Eye (tissue), 1 donor: Measurements from ENCODE around the gene IP6K3.

Experiments used
- DNase-seq: peaks from one replicate; pipeline ENCODE4 v3.0.0-alpha.2; 2015

The IP6K3 gene

GRCh38 chr6:33738879-33739278 lies 7.8 kb downstream of the IP6K3 start:
- no peak for DNase-seq

DNA sequence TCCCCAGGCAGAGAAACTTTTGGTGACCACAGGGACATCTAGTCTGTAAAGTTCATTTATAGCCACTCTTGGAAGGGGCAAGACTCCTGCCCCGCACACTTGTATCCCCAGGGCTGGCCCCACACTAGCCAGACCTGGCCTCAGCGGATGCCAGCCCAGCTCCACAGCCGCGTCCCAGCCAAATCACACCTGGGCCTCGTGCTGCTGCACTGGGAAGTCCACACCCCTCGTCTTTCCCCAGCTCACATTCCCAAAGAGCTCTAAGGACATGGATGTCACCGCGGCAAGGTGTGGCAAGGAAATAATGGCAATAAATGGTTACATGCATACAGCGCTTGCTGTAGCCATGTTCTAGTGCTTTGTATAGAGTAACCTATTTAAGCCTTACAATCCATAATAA lies 8.6 kb downstream of the IP6K3 start:
- DNase-seq: no peak

DNA sequence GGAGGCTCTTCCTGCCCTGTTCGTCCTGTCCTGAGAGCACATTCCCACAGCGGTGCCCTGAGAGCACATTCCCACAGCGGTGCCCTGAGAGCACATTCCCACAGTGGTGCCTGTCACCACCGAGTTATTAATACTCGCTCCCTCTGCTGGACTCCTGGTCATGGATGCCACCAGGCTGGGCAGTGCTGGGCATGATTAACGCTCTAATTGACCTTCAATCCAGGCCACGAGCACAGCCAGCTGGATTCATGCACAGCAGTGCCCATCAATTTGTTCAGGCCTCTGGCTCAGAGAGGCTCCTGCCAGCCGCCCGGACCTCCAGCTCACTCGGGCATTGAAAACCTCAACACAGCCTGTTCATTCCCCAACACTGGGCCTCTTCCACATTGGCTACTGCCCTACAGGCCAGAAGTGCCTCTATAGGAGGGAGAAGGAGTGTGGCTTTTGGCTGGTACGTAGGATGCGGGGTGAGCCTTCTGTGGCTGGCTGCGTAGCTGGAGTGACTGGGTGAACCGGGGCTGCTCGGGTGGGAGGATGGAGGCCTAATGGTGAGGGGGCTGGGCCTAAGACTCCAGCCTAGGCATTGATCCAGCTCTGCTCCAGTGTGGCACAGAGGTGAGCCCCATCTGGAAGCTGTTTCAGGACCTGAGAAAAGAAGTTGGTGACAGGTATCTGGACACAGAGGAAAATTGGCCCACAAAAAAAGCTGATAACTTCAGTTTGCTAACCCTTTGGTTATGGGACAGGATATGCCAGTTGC lies 9.3 kb downstream of the IP6K3 start:
- DNase-seq: no peak

DNA sequence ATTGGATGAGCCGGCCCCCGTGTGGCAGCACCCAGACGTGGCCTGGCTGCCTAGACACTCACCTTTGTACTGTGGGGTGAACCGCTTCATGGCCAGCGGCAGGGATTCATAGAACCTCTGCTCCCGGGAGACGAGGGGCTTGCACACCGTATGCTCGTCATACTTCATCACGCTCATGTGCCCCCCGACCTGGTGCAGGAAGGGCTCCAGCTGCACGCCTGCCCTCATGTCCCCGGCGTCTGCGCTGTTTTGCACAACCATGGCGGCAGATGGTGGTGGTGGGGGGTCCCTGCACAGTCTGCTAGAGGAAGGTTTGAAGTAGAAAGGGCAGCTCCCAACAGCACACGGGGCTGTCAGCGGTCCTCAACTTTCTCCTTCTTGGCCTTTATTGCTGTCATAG lies 11.5 kb downstream of the IP6K3 start:
- DNase-seq: no peak

DNA sequence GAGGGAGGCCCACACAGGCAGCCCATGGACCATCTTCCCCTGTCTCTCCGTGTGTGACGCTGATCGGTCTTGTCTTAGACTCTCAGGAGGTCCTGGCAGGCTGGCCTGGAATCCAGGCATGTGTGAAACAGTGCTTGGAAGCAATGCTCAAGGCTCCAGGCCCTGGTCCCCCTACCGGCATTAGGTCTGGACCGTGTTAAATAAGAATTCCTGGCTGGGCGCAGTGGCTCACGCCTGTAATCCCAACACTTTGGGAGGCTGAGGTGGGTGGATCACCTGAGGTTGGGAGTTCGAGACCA lies 13.0 kb downstream of the IP6K3 start:
- no peak for DNase-seq

GRCh38 chr6:33732817-33733708 lies 13.6 kb downstream of the IP6K3 start:
- peak; percentile 83 for DNase-seq

DNA sequence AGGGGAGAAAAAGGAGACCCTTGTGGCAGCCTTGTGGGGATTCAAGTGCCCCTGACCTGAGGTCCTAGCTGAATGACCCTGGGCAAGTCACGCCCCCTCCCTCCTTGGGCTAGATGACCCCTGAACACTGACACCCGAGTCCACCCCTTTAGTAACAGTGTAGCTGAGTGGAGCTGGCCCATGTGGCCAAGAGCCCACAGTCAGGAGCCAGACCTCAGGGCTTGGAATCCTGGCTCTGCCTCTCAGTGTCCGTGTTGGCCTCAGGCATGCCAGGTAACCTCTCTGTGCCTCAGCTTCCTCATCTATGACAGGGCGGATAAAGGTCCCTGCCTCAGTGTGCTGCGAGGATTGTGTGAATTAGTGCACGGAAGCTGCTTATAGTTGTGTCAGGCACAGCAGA lies 14.3 kb downstream of the IP6K3 start:
- no peak for DNase-seq

GRCh38 chr6:33731751-33732282 lies 14.9 kb downstream of the IP6K3 start:
- DNase-seq: no peak

DNA sequence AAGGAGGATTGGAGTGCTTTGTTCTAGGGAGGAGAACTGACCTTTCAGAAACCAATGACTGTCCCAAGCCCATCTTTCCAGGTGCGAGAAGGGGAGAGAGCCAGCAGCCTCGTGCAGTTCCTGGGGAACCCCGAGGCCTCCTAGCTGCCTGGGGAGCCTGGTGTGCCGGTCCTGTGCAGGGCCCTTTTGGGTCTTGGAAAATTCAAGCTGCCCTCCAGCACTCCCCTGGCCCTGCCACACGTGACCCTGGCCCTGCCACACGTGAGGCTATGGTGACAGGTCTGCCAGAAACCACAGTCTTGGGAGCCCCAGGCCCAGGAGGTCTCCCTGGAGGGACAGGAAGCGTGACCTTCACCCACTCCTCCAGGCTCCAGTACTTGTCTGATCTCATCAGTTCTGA lies 15.7 kb downstream of the IP6K3 start:
- DNase-seq: no peak

DNA sequence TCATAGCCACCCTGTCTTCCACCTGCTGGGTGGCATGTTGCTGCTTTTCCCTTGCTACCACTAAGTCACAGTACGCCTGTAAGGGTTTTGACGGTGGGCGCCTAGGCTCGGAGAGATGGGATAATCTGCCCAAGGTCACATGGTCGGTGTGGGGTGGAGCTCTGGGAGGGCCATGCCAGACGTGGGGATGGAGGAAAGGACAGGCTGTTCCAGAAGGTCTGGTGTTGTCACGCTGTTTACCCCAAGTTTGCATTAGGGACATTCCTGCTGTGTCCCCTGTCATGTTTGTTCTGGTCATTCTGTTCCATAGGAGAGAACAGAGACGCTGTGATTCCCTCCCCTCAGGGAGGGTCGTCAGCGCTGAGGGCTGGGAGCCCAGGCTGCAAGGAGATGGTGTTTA lies 16.1 kb downstream of the IP6K3 start:
- no peak for DNase-seq

GRCh38 chr6:33729059-33729458 lies 17.6 kb downstream of the IP6K3 start:
- no peak for DNase-seq

DNA sequence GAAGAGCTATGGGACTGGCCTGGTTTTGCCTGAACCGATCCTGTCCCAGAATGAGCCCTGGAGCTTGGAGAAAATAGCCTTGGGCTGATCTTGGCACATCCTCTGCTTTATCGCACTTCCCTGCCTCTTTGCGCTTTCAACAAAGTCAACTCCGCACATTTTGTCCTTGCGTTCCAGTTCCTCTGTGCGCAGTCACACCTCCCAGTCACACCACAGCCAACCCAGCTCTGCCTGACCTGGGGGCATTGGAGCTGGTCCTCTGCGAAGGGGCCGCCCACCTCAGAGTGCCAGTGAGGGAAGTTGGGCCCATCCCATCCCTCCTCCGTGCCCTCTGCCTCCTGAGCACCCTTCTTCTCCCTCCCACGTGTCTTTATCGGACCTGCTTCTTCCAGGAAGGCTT lies 18.3 kb downstream of the IP6K3 start:
- no peak for DNase-seq

GRCh38 chr6:33727932-33728331 lies 18.8 kb downstream of the IP6K3 start:
- no peak for DNase-seq

GRCh38 chr6:33727126-33727525 lies 19.6 kb downstream of the IP6K3 start:
- no peak for DNase-seq

DNA sequence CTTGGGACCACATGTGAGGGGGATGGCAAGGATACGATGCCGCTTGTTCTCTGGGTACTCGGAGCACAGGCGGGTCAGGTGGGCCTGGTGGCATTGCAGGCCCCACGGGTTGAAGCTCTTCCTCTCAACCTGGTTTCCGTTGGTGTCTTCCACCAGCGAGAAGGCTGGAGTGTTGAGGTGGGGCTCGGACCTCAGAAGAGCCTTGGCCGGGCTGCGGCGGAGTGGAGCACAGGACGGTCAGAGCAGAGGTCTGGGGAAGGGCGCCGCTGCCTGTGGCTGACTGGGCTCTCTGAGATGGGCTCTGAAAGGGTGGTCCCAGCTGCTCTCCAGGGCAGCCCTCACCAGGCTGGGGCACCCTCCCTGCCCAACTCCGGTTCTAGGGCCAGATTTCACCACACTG lies 20.0 kb downstream of the IP6K3 start:
- DNase-seq: no peak

DNA sequence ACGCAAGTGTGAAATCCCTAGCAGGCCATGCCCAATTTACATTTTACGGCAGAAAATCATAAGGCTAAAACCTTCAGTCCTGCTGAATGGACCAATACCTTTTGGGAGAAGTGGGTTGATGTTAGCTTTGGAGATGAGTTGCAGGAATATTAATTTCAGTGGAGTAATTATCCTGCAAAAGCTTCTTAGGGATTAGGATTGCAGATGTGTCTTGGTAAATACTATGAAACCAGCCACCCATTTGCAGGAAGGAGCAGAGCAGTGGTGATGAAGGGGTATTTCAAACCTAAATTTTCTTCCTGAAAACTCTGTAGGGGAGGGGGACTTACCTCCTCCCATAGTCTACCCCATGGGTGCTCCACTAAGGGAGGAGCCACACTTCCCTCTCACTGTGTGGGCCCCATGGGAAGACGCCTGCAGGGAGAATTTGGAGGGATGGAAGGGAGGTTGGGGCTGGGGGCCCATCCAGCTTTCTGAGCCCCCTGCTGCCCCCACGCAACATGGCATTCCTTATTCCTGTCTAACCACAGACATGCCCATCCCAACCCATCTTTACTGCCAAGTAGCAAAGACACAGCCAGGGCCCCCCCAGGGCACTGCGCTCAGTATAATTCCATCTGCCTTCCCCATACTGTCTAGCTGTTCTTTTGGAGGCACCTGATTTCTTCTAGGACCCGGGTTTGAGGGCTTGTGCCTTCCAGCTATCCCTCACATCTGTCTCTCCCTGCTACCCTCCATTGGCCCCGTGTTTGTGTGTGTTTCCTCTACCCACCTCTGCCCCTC lies 20.6 kb downstream of the IP6K3 start:
- DNase-seq: no peak

DNA sequence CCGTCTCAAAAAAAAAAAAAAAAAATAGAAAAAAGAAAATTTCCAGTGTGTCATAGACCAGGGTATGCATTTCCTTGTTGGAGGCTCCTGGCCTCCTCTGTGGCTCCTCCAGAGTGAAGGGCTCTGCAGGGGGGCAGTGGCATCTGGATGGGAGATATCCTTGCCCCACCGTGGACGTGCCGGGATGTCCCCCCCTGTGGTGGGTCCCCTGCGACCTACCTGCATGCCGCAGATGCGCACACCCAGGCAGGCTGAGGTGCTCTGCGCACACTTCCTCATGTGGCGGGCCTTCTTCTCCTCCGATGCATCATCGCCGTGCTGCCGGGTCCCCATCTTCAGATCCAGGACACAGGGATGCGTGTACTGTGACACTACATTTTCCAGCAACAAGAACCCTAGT lies 21.5 kb downstream of the IP6K3 start:
- DNase-seq: no peak

DNA sequence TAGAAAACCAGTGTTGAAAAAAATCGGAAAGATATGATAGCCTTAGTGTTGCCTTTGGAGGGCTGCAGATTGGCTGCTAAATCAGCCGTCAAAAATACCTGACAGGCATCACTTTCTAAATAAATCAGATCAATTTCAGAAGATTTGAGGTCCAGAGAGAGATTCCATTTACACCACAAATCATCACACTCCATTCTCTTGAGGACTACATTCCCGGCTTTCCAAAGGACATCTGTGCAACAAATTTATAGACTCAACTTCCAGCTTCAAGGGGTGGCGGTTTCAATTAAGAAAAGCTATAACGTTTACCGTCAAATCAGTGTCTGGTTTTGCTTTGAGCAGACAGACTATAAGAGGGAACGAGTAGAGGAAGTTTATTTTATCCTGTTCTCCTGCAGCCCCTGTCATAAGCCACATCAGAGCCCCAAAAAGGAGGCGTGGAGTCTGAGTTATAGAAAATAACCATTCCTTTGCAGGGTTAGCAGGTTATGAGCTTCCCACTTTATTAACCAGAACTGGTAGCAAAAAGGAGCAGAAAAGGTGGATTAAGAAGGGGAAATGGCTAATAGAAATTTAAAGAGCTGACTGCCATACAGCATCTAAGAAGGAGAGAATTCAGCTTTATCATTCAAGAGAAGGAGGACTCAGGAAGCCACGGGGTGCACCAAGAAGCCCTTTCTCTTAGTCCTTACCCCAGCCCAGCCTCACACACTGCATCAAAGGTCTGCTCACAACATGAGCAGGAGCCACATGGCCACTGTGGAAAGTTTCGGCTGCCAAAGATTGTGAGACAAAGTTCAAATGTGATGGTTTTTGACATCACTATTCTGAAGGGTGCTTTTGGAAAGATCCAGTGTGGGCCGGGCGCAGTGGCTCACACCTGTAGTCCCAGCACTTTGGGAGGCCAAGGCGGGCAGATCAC lies 22.3 kb downstream of the IP6K3 start:
- no peak for DNase-seq

DNA sequence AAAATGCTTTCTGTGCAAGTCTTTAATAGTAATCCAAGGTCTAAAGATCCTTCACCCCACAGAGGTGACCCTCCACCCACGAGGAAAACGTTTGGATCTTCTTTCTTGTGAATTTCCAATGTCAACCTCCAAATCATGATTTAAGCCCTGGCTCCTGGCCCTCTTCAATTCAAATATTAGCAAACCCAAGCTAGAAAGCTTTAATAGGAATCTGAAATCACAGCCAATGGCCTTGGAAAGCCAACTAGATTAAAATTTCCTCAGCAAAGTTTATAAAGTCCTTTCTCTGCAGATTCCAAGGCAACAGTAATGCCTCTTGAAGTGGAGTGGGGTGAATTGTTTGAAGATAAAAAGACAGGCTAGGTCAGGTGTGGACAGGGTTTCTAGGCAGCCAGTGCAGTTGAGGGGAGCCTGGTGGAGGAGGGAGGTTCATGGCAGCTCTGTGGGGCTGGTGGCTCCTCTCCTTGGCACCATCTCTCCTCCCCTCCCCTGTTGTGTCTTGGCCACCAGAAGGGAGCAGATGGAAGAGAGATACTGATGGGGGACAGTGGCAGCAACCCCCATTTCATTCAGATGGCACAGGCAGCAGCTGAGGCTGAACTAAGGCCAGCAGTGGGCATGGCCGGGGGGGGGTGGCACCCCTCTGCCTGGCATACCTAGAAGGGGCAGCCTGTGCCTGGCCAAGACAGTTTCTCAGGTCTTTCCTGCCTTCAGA lies 23.2 kb downstream of the IP6K3 start:
- DNase-seq: no peak

DNA sequence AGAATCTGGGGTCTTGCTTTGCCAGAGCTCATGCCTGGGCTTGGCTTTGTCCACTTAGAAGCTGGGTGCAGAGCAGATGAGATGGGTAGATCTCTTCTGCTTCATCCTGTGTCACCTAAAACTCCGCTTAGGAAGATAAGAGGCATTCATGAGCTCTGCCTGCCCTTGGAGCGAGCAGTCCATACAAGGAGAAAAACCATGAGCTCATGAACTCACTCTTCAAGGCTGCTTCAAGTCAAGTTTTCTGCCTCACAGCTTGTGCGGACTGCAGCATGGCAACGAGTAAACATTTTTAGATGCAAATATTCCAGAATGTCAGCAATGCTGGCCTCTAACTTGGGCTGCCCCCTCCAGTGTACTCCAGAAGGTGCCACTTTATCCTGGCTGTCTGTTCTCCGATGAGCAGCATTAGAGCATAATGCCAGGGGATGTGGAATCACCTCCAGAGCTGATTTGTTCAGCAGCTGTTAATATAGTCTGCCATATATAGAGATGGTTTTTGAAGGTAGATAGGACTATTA lies 24.5 kb downstream of the IP6K3 start:
- no peak for DNase-seq

GRCh38 chr6:33721508-33721907 lies 25.2 kb downstream of the IP6K3 start:
- no peak for DNase-seq
